IPS DF 4.7 (cell line): Measurements from ENCODE around the gene BNIP3.
A peak's percentile ranks its signal among the peaks of the same experiment; 100 is the strongest.

Experiments
- DNase-seq: peaks from one replicate; pipeline ENCODE4 v3.0.0-alpha.2; 2013; ENCODE audit warnings: low spot score; ENCODE audit errors: extremely low read depth

The BNIP3 gene

DNA sequence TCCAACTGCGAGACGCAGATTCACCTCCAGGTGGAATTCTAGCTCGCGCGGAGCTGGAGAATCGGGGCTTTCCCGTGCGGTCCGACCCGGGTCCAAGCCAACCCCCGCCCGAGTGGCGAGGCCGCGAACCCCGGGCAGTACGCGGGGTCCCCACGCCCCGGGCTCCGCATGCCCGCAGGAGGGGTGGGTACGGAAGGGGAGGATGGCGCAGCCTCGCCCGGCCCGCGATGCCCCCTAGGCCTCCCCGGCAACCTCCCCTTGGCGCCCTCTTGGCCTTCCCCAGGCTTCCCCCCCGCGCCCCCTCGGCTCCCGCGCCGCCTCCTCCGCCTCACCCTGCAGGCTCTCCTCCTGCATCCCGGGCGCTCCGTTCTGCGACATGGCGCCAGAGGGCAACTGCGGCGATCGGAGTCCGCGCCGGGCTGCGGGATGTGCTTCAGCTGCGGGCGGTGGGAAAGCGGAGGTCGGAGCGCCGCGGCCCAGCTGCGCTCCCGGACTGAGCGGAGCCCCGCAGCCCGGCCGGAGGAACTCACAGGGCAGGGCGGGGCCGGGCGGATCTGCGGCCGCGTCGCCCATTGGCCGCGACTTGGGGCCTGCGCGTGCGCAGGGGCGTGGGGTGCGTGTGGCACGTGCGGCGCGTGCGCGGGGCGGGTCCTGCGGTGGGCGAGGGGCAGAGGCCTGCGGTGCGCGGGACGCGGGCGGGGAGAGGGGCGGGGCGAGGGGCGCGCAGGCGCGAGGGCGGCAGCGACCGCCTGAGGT lies at the start of gene BNIP3:
BNIP3 (minus strand) TSS at position 495 of the 756 bp plus-strand sequence; CDS start at position 378, 117 bp downstream.
- DNase-seq = no peak

GRCh38 chr10:132030898-132031463 lies 49.3 kb upstream of the BNIP3 start:
- DNase-seq = no peak

DNA sequence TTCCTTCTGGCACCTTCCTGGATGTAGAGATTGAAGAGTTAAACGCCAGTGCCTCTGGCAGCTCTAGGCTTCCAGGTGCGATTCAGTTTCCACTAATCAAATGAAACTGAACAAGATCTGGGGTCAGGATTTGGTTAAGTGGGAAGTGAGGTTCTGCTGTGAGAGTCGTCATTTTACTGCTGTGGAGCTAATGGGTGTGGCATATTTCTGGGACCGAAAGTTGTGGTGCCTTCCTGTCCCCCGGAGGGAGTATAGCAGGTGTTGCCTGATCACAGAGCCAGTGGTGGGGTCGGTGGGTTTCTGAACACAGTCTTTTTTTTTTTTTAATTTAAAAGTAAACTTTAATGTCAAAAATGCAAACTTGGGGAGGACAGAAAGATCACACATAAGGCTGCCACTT lies 47.0 kb upstream of the BNIP3 start:
- DNase-seq = no peak

DNA sequence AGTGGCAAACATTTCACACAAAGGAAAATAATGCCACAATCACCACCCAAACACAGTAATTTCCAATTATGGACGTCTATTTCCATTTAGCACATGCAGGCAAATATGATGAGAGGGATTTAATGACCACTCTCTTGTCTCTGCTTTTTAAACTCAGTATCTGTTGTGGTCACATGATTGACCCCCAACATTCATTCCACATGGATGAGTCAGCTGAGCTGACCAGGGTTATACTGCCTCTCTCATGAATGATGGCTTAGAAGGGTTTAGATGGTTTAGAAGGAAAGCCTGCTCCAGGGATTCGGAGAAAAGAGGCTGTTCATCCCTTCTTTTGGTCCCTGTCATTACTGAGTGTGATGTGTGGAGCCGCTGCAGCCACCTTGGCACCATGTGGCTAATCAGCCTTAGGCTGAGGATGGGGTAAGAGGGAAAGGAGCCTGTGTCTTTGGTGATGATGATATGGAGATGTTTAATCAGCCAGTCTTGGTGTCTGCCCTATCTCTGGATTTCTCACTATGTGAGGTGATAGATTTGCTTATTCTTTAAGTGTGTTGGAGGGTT lies 45.8 kb upstream of the BNIP3 start:
- DNase-seq = no peak

GRCh38 chr10:132023092-132023811 lies 41.5 kb upstream of the BNIP3 start:
- no peak for DNase-seq

DNA sequence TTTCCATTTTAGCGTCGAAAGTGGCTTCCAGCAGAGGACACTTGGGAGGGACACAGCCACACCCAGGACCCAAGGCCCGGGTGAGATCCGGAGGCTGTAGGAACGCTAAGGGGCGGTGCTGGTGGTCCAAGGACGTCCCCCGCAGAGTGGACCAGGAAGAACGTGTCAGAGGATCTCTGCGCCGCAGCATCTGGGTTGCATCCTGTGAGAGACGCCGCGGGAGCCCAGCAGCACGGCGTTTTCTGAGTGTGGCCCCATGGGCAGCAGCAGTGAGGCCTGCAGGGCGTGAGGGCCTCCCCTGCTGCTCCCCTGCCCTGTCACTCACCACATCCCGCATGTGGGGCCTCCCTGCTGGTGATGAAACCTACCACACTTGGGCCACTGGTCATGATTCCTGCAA lies 40.5 kb upstream of the BNIP3 start:
- no peak for DNase-seq

- DNase-seq = no peak
These were observed 39.9 kb upstream of the BNIP3 start for GRCh38 chr10:132021504-132022143.

DNA sequence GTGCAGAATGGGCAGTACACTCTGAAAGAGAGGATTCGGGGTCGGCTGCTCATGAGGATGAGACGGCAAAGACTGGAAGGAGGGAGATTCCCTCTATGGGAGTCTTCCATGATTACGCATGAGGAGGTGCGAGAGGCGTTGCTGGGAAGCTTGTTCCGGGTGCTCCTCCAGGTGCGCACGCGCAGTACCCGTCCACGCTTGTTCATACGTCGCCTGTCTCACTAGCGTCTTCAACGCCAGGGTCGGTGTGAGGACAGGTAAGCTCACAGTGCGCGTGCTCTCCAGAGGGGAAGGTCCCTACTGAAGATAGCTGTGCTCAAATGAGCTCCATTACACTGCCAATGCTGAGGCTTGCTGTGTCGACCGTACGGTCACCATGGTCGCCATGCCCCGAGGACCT lies 39.3 kb upstream of the BNIP3 start:
- DNase-seq = no peak

DNA sequence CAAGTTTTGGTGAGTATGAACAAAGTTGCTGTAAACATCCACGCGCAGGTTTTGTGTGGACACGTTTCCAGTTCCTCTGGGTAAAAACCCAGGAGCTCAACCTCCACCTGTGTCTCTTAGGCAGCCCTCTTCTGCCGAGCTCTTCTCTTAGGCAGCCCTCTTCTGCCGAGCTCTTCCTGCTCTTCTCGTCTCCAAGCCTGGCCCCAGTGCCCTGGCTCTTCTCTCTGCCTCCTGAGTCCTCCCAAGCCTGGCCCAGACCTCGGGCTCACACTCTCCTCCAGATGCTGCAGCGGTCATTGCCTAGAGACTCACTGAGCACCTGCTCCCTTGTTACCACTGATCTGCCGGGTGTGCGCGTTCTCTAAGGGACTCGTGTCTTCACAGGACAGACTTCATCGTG lies 38.7 kb upstream of the BNIP3 start:
- DNase-seq = no peak

DNA sequence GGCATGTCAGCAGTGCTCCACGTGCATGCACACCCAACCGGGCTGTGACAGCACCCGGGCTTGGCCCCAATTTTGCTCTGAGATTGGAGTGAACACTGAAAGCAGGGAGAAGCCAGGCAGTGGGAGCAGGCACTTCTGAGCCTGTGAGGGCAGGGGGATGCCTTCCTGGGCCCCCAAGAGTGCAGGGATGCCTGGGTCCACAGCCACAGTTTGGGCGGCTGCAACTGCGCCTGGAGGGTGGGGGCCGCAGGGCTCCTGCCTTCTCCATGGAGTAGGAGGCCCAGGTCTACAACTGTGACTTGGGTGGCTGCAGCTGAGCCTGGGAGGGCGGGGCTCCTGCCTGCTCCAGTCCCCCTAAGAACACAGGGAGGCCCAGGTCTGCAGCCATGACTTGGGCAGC lies 37.6 kb upstream of the BNIP3 start:
- DNase-seq = no peak

DNA sequence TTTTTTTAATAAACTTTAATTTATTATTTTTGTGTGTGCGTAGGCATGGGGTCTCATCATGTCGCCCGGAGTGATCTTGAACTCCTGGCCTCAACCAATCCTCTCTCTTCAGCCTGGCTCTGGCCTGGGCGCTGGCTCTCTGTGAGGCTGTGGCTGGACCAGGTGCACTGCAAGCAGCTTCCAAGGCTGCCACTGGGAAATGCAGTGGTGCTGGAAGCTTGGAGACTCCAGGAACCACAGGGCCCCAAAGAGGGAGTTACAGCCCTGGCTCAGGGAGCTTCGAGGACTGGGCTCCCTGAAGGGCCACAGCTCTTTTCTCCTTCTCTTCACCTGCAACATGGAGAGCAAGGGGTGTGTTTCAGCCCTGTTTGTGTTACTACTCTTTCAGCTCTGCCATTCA lies 36.7 kb upstream of the BNIP3 start:
- DNase-seq = no peak

DNA sequence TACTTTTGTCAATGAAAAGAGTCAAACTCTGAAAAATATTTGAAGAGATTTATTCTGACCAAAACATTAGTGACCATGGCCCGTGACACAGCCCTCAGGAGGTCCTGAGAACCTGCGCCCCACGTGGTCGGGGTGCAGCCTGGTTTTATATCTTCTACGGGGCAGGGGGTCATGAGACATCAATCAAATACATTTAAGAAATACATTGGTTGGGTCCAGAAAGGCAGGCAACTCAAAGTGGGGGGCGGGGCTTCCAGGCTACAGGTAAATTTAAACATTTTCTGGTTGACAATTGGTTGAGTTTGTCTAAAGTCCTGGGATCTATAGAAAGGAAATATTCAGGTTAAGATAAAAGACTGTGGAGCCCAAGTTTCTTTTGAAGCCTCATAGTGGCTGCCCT lies 34.8 kb upstream of the BNIP3 start:
- no peak for DNase-seq

GRCh38 chr10:132011445-132011844 lies 29.7 kb upstream of the BNIP3 start:
- no peak for DNase-seq

DNA sequence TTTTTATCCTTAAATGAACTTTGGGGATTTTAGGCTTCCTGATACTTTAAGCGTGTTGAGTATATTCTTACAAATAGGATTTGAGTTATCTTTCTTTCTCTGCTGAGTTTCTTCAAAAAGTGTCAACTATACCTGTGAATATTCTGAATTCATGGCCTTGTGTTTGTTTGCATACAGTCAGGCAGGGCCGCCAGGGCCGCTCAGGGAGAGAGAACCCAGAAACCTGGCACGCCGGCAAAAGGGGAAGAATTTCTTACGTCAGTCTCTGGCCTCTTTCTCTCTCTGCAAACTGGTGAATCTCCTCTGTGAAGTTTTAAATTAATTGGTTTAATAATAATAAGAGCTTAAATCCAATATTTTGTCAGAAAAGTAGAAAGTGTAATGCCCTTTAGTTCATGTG lies 29.3 kb upstream of the BNIP3 start:
- DNase-seq = no peak

- DNase-seq = no peak
These were observed 28.8 kb upstream of the BNIP3 start for GRCh38 chr10:132010483-132010882.

DNA sequence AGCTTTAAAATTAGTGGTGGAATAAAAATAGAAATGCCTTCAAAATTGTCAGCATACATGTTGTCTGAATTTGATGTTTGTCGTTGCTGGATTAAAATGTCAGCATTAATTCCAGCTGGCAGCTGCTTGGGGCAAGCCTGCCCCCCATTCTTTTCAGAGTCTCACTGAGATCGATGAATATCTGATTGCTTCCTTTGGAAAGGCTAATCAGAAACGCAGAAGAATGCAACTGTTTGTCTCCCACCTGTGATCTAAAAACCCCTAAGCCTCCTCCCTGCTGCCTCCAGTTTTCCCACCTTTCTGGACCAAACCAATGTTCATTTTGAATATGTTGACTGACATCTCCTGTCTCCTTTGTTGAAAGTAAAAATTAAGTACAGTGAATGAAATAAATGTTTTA lies 27.9 kb upstream of the BNIP3 start:
- no peak for DNase-seq

- no peak for DNase-seq
These were observed 26.0 kb upstream of the BNIP3 start for GRCh38 chr10:132007681-132008080.

DNA sequence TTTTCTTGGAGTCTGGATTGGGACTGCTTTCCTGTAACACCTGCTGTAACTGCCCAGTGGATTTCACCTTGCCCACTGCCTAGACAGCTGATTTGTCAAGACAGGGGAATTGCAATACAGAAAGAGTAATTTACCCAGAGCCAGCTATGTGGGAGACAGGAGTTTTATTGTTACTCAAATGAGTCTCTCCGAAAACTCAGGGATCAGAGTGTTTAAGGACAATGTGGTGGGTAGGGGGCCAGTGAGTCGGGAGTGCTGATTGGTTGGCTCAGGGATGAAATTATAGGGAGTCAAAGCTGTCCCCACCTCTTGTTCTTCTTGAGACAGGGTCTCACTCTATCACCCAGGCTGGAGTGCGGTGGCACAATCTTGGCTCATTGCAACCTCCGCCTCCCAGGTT lies 25.2 kb upstream of the BNIP3 start:
- DNase-seq = peak; percentile 36

DNA sequence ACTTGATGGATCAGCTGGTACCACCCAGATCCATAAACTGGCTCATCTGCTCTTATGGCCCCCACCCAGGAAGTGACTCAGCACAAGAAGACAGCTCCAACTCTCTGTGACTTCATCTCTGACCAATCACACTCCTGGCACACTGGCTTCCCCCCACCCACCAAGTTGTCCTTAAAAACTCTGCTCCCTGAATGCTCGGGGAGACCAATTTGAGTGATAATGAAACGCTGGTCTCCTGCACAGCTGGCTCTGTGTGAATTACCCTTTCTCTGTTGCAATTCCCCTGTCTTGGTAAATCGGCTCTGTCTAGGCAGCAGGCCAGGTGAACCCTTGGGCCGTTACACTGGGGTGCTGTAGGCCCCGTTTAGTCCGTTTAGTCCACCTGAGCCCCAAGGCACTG lies 23.4 kb upstream of the BNIP3 start:
- DNase-seq = no peak

DNA sequence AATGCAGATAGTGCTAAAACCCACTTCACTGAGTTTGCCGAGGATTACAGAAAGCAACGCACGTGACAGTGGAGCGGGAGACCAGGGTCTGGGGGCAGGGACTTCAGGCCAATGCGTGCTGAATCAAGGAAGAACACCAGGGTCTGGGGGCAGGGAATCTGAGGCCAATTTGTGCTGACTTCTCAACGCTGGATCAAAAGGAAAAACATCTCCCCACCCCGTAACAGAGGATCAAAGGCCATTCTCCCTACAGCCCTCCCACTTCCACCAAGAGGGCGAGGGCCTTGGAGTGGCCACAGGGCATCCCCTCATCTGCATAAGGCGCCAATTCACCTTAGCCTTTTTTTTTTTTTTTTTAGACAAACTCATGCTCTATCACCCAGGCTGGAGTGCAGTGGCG lies 22.3 kb upstream of the BNIP3 start:
- no peak for DNase-seq

- no peak for DNase-seq
These were observed 21.7 kb upstream of the BNIP3 start for GRCh38 chr10:132003282-132003924.
